Duodenal mucosa (tissue), 2 donors: ENCODE data around the gene NR1D1.
A peak's percentile ranks its signal among the peaks of the same experiment; 100 is the strongest.

ENCODE experiments used
- H3K27ac ChIP-seq: one replicate; pipeline ENCODE4 v1.7.0; 2013; ENCODE audit warnings: low read depth, low read length
- H3K27me3 ChIP-seq, 2 donors: one replicate each; pipeline ENCODE4 v1.7.0; 2013; ENCODE audit warnings: low read length in 2 of 2, control low read depth in 1 of 2; ENCODE audit not compliant: insufficient read depth in 2 of 2, control insufficient read depth in 1 of 2
- H3K36me3 ChIP-seq, 2 donors: one replicate each; pipeline ENCODE4 v1.7.0; 2013; ENCODE audit warnings: low read length in 2 of 2, control low read depth in 1 of 2; ENCODE audit not compliant: insufficient read depth in 2 of 2, control insufficient read depth in 1 of 2
- H3K4me1 ChIP-seq, 2 donors: one replicate each; pipeline ENCODE4 v1.7.0; 2013; ENCODE audit warnings: low read length in 2 of 2, control low read depth in 1 of 2; ENCODE audit not compliant: insufficient read depth in 2 of 2, control insufficient read depth in 1 of 2
- H3K4me3 ChIP-seq, 2 donors: one replicate each; pipeline ENCODE4 v1.7.0; 2013; ENCODE audit warnings: low read length in 2 of 2, low read depth in 1 of 2
- H3K9ac ChIP-seq, 2 donors: one replicate each; pipeline ENCODE4 v1.7.0; 2013; ENCODE audit warnings: low read length in 2 of 2, low read depth in 1 of 2
- H3K9me3 ChIP-seq, 2 donors: one replicate each; pipeline ENCODE4 v1.7.0; 2013; ENCODE audit warnings: low read length in 2 of 2, control low read depth in 1 of 2; ENCODE audit not compliant: control insufficient read depth in 1 of 2

The NR1D1 gene

DNA sequence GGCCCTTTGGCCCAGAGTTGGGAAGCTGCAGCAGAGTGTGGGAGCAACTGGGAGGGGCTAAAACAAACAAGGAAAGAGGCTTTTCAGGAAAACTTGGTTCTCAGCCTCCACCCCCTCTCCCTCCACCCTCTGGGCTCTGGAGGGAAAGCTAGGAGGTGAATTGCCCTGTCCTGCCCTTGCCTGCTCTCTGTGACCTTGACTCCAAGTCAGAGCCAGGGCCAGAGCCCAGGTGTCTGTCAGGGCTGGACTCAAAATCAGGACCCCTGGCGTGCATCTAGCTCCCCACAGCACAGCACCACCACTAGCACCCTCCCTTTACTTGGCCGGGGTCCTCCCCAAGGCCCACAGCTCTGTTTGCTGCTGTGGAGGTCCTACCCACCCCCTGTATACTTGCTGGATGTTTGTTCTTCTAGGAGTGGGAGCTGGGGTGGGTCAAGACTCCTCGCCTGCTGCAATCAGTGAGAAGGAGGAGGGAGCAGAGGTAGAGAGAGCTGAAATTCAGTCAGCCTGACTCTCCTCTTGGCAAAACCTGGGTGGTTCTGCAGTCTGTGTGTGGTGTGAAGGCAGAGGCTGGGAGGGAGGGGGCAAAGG, 2.8 kb upstream of the NR1D1 start:
- peak overlapping the region; percentile 13 to 41 for H3K4me3 ChIP-seq
- H3K36me3 ChIP-seq, result peaks cover 0 to 2% of the 10 kb centered on the region in 2 donors
- no peaks in the 10 kb centered on the region for H3K9me3 ChIP-seq
- no peaks in the 10 kb centered on the region for H3K27me3 ChIP-seq
- H3K4me1 ChIP-seq, result peaks cover 74 to 79% of the 10 kb centered on the region in 2 donors
- H3K9ac ChIP-seq, result peak overlapping the region; percentile 25 to 57
- peak overlapping the region; percentile 56 for H3K27ac ChIP-seq

GRCh38 chr17:40101367-40102210, 1.2 kb upstream of the NR1D1 start:
- H3K27ac ChIP-seq, result peak overlapping the region; percentile 94
- peak overlapping the region; percentile 73 to 98 for H3K9ac ChIP-seq
- peak overlapping the region; percentile 76 to 99 for H3K4me3 ChIP-seq
- peaks cover 77 to 79% of the 10 kb centered on the region in 2 donors for H3K4me1 ChIP-seq
- H3K27me3 ChIP-seq, result no peaks in the 10 kb centered on the region
- peaks cover under 1 to 9% of the 10 kb centered on the region in 2 donors for H3K36me3 ChIP-seq
- H3K9me3 ChIP-seq, result no peaks in the 10 kb centered on the region

GRCh38 chr17:40100669-40101366, 429 bp upstream of the NR1D1 start:
- no peaks in the 10 kb centered on the region for H3K27me3 ChIP-seq
- H3K9me3 ChIP-seq, result no peaks in the 10 kb centered on the region
- H3K4me3 ChIP-seq, result peak overlapping the region; percentile 76 to 99
- peak overlapping the region; percentile 89 to 98 for H3K9ac ChIP-seq
- H3K27ac ChIP-seq, result peak overlapping the region; percentile 94
- H3K36me3 ChIP-seq, result peaks cover 6 to 17% of the 10 kb centered on the region in 2 donors
- H3K4me1 ChIP-seq, result peaks cover 78 to 79% of the 10 kb centered on the region in 2 donors

DNA sequence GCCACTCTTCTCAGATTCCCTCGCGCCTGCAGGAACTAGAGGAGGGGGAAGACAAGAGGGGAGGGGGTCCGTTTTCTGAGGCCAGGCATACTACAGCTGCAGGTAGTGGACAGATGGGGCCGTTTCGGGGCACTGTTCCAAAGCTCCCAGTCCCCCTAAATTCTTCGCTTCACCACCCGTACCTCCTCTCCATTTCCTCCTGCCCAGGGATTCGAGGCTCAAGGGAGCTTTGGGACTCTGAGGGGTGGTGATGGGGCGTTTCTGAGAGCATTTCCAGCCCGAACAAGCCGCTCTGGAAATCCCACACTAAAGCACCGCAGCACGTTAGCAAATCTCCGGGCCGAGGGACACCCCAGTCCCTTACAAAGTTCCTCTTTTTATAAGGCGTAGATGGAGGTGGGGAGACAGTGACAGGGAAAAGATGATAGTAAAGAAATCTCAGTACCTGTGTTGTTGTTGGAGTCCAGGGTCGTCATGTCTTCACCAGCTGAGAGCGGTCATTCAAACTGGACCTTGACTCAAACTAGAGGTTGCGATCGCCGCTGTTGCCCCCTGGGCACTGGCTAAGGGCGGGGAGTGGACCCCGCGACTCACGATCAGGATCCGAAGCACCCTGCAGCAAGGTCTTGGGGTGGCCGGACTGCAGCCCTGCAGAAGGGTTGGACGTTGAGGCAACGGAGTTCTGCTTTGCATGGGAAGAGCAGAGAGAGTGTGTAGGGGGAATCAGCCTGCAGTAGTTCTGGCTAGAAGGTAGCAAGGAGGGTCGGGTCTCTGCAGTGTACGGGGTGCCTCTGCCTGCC, 570 bp downstream of the NR1D1 start:
- H3K27ac ChIP-seq, result peak overlapping the region; percentile 94

GRCh38 chr17:40098846-40099618, 1.4 kb downstream of the NR1D1 start:
- Histone ChIP-seq H3K9me3 (no peaks in the 10 kb centered on the region), H3K27me3 (no peaks in the 10 kb centered on the region), H3K4me3 (peak overlapping the region; percentile 76 to 99), H3K9ac (peak overlapping the region; percentile 89 to 98), H3K4me1 (peaks cover 70% of the 10 kb centered on the region in 2 donors), H3K36me3 (peaks cover 13 to 34% of the 10 kb centered on the region in 2 donors), H3K27ac (peak overlapping the region; percentile 96)

More for the DNA sequence above, 570 bp downstream of the NR1D1 start:
- no peaks in the 10 kb centered on the region for H3K27me3 ChIP-seq
- peaks cover 78% of the 10 kb centered on the region in 2 donors for H3K4me1 ChIP-seq
- H3K9me3 ChIP-seq, result no peaks in the 10 kb centered on the region
- H3K9ac ChIP-seq, result peak overlapping the region; percentile 89 to 98
- H3K36me3 ChIP-seq, result peaks cover 9 to 26% of the 10 kb centered on the region in 2 donors
- peak overlapping the region; percentile 76 to 99 for H3K4me3 ChIP-seq

DNA sequence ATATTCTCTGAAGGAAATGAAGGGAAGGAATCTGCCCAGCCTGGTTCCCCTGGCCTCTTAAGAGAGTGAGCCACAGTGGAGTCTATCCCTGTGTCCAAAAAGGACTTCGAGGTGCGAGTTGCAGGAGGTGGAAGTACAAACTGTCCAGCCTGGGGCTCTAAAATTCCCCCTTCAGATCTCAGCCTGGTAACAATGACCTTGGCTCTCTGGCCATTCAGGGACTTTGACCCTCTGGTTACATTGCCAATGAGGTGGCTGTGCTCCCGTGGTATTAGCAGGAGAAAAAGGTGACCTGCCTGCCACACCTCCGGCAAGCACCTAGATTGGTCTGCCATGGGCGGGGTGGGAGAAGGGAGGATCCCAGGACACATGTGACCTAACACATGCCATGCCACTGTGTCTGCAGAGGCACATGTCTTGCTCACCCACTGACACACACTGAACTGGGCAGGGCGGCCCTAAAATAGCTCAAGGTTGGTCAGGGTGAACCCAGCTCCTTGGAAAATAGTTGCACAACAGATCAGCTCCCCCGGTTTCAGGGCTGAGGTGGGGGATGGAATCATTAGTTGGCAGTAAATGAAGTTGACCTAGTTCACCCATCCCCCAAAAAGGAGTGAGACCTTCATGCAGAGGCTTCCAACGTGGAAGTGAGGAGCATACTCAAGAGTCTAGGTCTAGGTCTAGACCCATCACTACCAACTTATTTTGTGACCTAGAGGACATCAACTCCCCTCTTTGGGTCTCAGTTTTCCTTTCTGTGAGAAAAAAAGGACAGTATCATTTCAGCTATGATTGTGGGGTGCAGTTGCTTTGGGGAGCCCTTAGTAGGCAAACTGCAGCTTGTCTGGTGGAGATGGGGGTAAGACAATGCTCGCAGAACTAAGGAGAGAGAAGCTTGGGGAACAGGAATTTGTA, 2.2 kb downstream of the NR1D1 start:
- Histone ChIP-seq H3K9ac (peak overlapping the region; percentile 76 to 78), H3K27ac (peak overlapping the region; percentile 96), H3K4me3 (peak overlapping the region; percentile 60 to 73), H3K4me1 (peaks cover 62 to 63% of the 10 kb centered on the region in 2 donors), H3K27me3 (no peaks in the 10 kb centered on the region), H3K9me3 (no peaks in the 10 kb centered on the region), H3K36me3 (peaks cover 21 to 42% of the 10 kb centered on the region in 2 donors)

DNA sequence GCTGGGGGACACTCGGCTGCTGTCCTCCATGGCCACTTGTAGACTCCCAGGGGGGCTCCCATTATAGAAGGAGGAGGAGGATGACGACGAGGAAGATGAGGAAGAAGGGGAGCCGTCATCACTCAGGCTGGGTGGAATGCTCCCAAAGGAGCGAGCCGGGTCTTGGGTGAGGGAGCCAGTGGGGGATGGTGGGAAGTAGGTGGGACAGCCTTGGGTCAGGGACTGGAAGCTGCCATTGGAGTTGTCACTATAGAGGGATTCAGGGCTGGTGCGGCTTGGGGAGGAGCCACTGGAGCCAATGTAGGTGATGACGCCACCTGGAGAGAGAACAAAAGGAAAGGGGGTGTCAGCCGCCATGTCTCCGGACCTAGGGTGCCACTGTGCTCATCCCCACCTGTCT, 3.3 kb downstream of the NR1D1 start:
- Histone ChIP-seq H3K4me3 (peak overlapping the region in 1 of 2 donors; percentile 73), H3K4me1 (peaks cover 53 to 58% of the 10 kb centered on the region in 2 donors), H3K36me3 (peaks cover 21 to 46% of the 10 kb centered on the region in 2 donors), H3K9ac (peak overlapping the region; percentile 76 to 78), H3K27me3 (no peaks in the 10 kb centered on the region), H3K27ac (peak overlapping the region; percentile 74), H3K9me3 (no peaks in the 10 kb centered on the region)

DNA sequence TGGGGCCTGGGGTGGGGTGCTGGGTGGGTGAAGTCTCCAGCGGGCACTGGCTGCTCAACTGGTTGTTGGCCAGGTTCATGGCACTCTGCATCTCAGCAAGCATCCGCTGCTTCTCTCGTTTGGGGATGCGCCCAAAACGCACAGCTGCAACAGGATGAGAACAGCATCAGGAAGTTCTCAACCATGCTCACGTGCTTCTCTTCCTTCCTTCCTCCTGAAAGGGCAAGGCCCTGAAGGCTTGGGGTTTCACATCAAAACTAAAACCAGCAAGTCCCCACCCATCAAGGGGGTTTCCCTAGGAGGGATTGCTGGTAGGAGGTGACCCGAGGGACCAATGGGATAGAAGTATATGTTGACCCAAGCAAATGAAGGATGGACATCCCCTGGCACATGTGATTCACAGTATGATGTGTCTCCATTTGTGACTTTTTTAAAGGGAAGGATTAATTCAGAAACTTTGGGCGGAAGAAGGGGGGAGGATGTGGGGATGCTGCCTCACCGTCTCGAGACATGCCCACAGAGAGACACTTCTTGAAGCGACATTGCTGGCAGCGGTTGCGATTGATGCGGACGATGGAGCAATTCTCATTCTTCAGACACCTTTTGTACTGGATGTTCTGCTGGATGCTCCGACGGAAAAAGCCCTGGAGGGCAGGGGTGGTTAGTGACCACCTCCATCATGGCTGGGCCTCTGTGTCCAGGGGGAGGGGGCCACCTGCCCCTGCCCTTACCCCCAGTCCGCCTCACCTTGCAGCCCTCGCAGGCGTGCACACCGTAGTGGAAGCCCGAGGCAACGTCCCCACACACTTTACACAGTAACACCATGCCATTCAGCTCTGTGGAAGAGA, 4.2 kb downstream of the NR1D1 start:
- no peaks in the 10 kb centered on the region for H3K27me3 ChIP-seq
- H3K9ac ChIP-seq, result peak overlapping the region; percentile 39 to 41
- H3K4me3 ChIP-seq, result peak overlapping the region in 1 of 2 donors; percentile 45
- peaks cover 21 to 46% of the 10 kb centered on the region in 2 donors for H3K36me3 ChIP-seq
- H3K4me1 ChIP-seq, result peaks cover 44 to 54% of the 10 kb centered on the region in 2 donors
- no peaks in the 10 kb centered on the region for H3K9me3 ChIP-seq
- peak overlapping the region; percentile 74 for H3K27ac ChIP-seq
